OCI-LY1 (cell line): Measurements from ENCODE around the gene ZBTB3.
"Not testable (repeated sequence)": the region's sequence is repeated elsewhere in the genome, so short reads cannot be mapped to it uniquely, and the experiment has no call there.

Experiments used
- CTCF ChIP-seq: fragments of 200-600 bp; sonication (generic), shearing (Covaris generic); IDR thresholded peaks from 2 replicates; pipeline ENCODE4 v1.5.1; 2017; ENCODE audit warnings: mild to moderate bottlenecking, antibody characterized with exemption, low read length, moderate library complexity, mixed read lengths
- EZH2 ChIP-seq: fragments of 200-600 bp; sonication (generic), shearing (Covaris generic); IDR thresholded peaks from 2 replicates; pipeline ENCODE4 v1.8.0; 2017; ENCODE audit warnings: borderline replicate concordance, mixed run types, mild to moderate bottlenecking, antibody characterized with exemption, low read length, moderate library complexity, mixed read lengths

GRCh38 chr11:62703921-62704320 is 50.0 kb downstream of the ZBTB3 start:
- not testable (repeated sequence) for TF ChIP-seq CTCF, EZH2
